Epidermal melanocyte (primary cell): ENCODE data around the gene LSS.

Source experiments
- DNase-seq: peaks from one replicate; pipeline ENCODE4 v3.0.0; 2011; ENCODE audit warnings: low spot score; ENCODE audit not compliant: insufficient read length

LSS gene

GRCh38 chr21:46218906-46219590 lies 9.5 kb downstream of the LSS start:
- no peak for DNase-seq

- DNase-seq = no peak
Observed at GRCh38 chr21:46217511-46218196, 10.9 kb downstream of the LSS start.

GRCh38 chr21:46216132-46216747 lies 12.3 kb downstream of the LSS start:
- no peak for DNase-seq

- no peak for DNase-seq
Observed at GRCh38 chr21:46215436-46216131, 13.0 kb downstream of the LSS start.

- DNase-seq = no peak
Observed at GRCh38 chr21:46214478-46215340, 13.9 kb downstream of the LSS start.

- DNase-seq = no peak
Observed at GRCh38 chr21:46213620-46214286, 14.8 kb downstream of the LSS start.

GRCh38 chr21:46212721-46213484 lies 15.7 kb downstream of the LSS start:
- DNase-seq = no peak

GRCh38 chr21:46211786-46212720 lies 16.5 kb downstream of the LSS start:
- DNase-seq = no peak

- DNase-seq = no peak
Observed at GRCh38 chr21:46211376-46211775, 17.2 kb downstream of the LSS start.

- no peak for DNase-seq
Observed at GRCh38 chr21:46210378-46211136, 18.0 kb downstream of the LSS start.

- no peak for DNase-seq
Observed at GRCh38 chr21:46208761-46209721, 19.5 kb downstream of the LSS start.

- no peak for DNase-seq
Observed at GRCh38 chr21:46207920-46208591, 20.5 kb downstream of the LSS start.

- DNase-seq = no peak
Observed at GRCh38 chr21:46207006-46207919, 21.3 kb downstream of the LSS start.

- no peak for DNase-seq
Observed at GRCh38 chr21:46206163-46207005, 22.2 kb downstream of the LSS start.
